ENCODE results near the gene ARL16.
"Not testable (repeated sequence)": the region's sequence is repeated elsewhere in the genome, so short reads cannot be mapped to it uniquely, and the experiment has no call there.

The ARL16 gene

DNA sequence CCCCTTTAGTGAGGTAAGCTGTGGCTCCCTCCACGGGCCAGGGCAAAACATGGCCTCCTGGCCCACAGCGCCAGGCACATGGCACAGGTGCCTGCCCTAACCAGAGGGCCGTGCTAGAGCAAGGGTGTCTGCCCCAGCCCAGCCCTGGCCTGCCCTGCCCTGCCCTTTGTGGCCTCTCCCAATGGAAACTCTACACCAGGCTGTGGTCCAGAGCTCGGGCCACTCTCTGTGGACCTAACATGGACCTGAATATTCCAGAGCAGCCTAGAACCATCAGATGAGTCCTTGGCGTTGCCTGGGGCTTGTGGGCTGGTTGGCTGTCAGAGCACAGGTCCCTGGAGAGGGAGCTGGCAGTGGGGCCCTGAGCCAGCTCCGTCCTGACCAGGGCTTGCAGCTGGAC is 11.6 kb upstream of the ARL16 start:
- no peak for DNase-seq (ENCODE audit: low spot score)

DNA sequence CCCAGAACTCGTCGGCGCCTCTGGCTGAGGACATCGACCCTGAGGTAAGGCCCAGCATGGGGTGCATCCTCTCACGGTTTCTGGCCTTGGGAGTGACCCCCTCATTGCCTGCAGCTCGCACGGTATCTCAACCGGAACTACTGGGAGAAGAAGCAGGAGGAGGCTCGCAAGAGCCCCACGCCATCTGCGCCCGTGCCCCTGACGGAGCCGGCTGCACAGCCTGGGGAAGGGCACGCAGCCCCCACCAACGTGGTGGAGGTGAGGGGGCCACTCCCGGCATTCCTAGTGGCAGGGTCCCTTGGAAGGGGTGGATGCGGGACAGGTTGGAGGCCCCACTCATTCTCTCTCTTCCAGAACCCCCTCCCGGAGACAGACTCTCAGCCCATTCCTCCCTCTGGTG is 11.2 kb upstream of the ARL16 start:
- DNase-seq (ENCODE audit: low spot score), result no peak

DNA sequence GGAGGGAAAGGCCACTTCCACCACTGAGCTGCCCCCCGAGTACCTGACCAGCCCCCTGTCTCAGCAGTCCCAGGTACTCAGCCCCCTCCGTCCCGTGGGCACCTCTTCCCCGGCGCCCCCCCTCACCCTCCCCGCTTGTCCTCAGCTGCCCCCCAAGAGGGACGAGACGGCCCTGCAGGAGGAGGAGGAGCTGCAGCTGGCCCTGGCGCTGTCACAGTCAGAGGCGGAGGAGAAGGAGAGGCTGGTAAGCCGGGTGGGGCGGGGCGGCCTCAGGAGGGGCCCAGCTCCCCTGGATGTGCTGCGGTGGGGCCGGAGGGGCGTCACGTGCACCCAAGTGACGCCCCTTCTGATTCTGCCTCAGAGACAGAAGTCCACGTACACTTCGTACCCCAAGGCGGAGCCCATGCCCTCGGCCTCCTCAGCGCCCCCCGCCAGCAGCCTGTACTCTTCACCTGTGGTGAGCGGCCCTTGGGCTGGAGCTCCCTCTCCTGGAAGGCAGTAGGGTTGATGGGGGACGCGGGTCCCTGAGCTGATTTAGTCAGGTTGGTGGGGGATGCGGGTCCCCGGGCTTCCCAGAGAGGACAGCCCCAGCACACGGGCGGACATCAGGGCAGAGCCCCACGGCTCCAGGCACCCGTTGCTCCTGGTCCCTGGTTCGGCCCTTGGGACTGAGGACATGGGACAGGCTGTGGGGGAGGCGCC is 10.1 kb upstream of the ARL16 start:
- no peak for DNase-seq (ENCODE audit: low spot score)

DNA sequence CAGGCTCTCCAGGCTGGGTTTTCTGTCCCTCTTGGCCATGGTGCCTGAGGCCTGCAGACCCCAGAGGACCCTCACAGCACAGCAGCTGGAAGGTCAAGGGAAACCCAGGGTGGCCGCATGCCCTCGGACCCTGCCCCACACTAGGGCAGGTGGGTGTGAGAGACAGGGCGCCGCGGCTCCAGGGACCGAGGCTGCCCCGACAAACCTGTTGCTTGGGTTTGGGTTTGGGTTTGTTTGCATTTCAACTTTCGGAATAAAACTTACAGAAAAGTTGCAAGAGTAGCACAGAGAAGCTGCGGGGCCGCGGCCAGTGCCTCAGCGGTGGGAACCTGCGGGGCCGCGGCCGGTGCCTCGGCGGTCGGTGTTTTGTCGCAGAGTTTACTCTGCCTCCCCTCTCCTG is 8.0 kb upstream of the ARL16 start:
- no peak for DNase-seq (ENCODE audit: low spot score)

DNA sequence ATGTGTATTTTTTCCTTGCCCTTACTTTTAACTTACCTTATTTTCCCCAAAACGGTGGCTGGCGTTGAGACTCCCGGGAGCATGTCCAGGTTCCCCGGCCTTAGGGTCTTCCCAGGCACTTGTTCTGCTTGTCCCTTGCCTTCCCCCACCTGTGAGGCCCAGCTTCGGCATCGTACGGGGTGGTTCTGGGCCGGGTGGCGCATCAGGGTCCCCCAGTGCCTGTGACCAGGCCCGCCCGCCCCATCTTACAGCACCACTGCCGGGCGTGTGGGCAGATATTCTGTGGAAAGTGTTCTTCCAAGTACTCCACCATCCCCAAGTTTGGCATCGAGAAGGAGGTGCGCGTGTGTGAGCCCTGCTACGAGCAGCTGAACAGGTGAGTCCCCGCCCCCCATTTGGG is 7.6 kb upstream of the ARL16 start:
- no peak for DNase-seq (ENCODE audit: low spot score)

DNA sequence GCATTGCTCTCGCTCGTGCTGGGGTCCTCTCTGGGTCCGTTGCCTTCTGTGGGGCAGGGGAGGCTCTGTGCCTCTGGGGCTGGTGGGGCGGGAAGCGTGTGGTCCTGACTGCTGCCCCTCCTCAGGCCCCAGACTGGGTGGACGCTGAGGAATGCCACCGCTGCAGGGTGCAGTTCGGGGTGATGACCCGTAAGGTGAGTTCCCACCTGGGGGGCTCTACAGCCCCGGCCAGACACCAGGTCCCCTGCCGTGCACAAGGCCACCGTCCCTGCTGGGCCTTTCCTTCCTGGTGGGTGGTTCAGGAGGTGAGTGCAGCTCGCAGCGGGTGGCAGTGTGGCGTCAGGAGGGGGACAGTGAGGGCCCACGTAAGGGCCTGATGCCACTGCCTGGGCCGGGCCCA is 7.0 kb upstream of the ARL16 start:
- no peak for DNase-seq (ENCODE audit: low spot score)

DNA sequence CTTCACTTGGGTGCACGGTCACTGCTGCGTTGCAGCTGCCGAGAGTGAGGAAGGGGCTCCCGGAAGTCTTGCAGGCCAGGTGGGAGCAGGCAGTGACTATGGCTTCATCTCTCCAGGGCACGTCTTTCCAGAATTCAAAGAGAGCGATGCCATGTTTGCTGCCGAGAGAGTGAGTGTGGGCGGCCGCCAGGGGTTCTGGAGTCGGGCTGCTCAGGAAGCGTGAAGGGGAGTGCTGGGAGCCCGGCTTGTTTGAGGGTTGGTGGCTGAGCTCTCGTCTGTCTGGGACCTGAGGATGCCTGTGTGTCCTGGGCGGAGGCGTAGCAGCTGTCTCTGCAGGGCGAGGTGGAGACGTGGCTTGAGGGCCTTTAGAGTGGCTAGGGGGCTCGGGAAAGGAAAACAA is 6.5 kb upstream of the ARL16 start:
- DNase-seq (ENCODE audit: low spot score), result no peak

DNA sequence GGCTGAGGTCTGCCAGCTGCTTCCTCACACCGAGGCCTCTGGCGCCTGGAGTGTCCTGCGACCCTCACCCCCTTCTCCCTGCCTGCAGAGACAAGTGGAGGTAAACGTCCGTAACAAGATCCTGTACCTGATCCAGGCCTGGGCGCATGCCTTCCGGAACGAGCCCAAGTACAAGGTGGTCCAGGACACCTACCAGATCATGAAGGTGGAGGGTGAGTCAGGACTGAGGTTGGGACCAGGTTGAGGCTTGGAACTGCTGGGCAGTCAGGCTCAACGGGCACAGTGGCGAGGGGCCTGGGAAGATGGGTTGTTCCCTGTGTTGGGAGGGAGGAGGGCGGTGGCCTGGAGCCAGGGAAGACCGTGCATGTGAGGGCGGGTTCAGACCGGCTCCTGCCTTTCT is 5.0 kb upstream of the ARL16 start:
- no peak for DNase-seq (ENCODE audit: low spot score)

DNA sequence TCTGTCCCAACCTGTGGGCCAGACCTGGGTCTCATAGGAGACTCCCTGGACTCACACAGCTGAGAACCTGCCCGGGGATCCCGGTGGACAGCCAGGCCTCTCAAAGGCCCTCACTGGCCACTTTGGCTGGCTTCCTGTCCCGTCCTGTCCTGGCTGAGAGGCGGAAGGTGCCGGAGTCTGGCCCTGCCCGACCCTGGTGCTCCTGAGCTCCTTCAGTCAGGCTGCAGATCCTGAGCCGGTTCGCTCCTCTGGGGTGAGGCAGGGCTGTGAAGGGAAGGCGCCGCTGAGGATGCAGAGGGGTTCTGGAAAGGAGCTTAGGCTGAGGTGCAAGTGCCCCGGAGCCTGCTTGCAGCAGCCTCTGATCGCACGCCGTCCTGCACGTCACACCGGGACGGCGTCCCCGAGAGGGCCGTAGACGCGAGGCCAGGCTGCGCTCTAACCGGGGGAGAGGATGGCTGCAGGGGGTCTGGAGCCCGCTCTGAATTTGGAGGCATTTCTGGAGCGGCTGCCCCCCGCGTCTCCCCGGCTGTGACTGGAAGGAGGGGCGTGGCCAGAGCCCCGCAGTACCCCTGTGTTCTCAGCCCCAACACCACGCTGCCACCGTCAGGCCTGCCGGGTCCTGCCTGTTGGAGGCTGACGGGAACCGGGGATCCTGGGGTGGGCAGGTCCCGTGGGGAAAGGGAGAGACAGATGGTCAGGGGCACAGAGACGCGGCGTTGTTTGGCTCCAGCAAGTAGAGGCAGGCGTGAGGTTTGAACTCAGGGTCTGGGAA is 4.4 kb upstream of the ARL16 start:
- DNase-seq (ENCODE audit: low spot score), result no peak

DNA sequence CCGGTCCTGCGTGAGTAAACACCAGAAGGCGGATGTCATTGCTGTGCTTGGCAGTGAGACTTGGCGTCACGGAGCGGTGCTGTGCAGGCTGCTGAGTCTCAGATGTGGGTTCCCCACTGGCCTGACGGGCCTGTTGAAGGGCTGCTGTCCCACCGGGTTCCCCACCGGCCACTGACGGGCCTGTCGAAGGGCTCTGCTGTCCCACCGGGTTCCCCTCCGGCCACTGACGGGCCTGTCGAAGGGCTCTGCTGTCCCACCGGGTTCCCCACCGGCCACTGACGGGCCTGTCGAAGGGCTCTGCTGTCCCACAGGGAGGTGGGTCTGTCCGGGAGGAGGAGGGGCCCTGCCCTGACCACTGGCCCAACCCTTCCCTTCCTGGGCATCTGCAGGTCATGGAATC is 3.0 kb upstream of the ARL16 start:
- no peak for DNase-seq (ENCODE audit: low spot score)

DNA sequence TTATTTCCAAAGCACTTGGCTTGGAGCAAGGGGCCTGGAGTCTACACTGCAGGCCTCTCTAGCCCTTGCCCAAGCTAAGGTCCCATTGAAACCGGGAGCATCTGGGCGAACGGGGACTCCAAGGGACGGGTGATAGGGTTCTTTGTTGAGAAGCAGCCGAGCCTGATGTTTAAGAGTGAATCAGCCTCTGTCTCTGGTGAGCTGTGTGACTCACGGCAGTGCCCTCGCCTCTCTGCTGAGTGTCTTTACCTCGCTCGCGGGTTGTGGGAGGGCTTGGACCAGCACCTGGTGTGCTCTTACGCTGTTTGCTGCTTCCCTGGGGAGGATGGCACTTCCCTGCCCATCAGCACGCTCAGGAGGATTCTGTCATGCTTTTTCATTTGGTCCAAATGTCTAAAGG is 1.5 kb upstream of the ARL16 start:
- DNase-seq (ENCODE audit: low spot score), result no peak

DNA sequence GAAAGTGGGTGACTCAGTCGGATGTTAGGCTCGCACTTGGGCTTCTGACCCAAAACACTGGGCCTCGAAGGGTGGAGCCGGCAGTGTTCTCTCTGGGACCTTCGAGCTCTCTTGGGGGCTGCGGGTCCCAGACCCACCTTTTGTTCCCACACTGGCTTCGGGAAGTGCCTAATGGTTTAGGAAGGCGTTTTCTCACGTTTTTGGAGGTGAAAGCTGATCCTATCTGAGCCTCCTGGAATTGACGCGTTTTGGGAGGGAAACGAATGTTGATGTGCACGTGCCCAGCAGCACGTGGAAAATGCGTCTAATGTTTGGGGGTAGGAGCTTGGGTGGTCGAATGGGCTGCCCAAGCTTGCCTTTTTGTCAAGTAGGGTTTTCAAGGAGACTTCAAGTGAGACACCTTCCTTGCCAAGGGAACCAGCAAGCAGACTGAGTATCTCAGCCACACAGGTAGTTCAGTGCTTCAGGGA is 880 bp upstream of the ARL16 start:
- DNase-seq (ENCODE audit: low spot score), result no peak

DNA sequence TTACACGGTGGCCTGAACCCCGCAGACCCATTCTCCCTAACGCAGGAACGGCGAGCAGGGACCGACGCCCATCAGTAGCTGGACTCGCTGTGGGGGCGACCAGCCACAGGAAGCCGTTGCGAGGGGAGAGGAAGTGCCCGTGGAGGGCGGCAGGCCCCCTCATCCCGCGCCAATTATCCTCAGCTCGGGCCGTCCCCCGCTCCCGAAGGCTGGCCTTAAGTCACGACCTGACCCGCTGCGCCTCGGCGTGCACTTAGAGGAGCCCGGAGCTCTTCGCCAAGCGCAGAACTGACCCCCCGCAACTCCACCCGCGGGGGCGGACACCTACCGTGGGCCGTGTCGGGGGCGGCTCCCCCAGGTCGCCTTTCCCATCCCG is 401 bp downstream of the ARL16 start:
- no peak for DNase-seq (ENCODE audit: low spot score)

DNA sequence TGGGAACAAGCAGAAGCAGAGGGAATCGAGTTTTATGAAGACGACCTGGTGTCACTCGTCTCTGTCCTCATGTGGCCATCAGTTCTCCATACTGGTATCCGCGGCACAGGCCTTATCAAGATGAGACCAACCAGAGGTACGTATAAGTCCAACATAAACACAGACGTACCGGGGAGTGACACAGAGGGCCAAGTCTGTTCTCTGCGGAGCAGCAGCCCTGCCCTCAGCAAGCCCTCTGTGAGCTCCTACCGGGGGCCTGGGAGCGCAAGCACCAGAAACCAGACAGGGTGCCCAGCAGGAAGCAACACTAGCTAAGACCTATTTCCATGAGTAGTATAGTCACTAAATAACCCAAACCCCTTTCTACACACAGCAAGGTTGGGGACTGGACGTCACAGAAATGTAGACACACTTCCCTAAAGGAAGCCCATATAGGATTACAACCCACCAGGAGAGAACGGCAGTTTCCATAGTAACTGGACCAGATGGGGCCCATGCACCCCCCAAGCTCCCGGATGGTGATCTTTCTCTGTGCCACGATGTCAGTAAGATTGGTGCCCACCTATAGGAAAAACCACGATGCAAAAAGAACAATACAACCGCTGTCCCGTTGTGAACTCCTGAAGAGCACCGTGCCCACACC is 911 bp downstream of the ARL16 start:
- no peak for DNase-seq (ENCODE audit: low spot score)

DNA sequence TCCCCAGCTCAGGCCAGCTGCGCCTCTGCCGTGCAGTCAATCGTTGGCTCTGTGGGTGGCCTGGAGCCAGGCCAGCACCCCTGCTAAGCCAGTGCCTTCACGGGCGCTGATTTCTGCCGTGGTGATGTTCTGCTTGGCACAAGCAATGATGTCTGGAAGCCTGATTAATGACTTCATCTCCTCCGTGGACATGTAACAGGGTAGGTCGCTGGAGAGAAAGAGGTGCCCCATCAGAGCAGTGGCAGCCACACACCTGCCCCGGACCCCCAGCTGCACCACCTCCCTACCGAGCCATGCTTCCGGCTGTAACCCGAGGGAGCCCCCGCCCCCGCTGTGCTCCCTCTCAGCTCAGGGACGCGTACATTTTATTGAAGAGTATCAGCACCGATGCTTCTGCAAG is 1.9 kb downstream of the ARL16 start:
- DNase-seq (ENCODE audit: low spot score), result no peak

DNA sequence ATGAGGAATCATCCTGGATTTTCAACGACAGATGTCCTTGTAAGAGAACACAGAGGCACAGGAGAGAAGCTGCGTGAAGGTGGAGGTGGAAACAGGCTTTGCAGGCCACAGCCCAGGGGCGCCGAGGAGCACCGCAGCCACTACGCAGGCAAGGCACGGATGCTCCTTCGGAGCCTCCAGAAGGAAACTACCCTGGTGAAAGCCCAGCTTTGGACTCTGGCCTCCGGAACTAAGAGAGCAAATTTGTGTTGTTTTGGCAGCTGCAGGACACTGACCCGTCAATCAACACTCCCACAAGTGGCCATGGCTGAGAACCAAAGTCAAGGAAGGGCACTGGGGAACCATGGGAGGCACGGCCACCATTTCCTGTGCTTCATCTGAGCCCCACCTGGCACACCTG is 3.4 kb downstream of the ARL16 start:
- no peak for DNase-seq (ENCODE audit: low spot score)

DNA sequence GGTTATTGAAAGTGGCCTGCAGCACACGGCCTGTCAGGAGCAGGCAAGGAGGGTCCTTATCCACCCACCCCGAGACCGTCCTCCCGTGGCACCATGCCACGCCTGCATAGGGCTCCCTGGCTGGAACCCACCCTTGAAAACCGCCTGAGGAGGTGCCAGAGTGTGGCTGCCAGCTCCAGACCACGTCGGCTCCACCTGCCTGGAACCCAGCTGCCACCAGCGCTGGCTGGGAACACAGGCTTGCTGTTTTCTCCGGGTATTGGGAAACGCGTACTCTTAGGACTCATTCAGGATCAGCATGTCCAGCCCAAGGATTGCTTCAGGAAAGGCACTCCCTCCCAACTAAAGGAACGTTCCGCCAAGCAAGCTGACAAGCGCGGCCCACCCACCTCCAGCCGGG is 6.7 kb downstream of the ARL16 start:
- no peak for DNase-seq (ENCODE audit: low spot score)

DNA sequence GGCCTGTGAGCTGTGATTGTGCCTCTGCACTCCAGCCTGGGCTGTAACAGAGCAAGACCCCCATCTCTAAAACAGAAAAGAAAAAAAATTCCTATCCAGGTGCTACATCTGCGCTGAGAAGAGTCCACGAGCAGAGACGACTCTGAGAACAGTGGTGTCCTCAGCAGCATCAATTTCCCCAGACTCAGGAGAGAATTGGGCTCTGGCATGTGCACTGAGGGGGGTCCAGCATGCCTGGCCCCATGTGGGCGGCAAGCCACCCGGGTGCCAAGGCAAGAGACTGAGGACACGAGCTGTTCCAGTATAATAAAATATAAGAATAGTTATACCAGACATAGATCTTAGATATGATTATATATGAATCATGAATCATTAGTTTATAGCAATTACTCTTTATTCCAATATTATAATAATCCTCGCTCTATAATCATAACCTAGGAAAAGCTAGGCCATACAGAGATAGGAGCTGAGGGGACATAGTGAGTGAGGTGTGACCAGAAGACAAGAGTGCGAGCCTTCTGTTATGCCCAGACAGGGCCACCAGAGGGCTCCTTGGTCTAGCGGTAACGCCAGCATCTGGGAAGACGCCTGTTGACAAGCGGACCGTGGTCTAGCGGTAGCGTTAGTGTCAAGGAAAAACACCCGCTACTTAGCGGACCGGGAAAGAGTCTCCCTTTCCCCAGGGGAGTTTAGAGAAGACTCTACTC is 7.9 kb downstream of the ARL16 start:
- not testable (repeated sequence) for DNase-seq (ENCODE audit: low spot score)

DNA sequence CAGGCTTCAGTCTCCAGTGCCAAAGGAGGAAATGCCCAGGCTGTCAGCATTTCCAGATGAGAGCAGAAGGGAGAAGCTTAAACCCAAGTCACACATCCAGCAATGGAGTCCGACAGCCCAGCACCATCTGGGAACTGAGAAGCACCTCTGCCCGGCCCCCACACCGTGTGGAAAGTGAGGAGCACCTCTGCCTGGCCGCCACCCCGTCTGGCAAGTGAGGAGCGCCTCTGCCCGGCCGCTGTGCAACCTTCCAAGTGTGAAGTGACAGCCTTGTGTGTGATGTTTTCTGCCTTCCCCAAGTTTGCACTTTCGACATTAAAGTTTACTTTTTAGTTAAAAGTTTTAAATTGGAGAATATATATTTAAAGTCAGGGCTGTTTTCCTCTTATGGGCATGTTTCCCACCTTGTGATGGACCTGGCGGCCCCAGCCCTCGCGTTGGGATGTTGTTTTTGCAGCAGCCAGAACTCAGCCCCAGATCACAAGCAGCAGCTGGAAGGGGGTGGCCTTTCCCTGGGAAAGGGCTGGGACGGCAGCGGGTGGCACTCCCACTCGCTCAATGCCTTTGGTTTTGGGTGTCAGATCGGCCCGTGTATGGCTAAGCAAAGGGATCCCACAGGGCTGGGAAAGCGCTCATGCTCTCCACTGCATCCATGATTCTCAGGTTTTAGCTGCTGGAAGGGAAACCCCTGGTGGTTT is 9.9 kb downstream of the ARL16 start:
- no peak for DNase-seq (ENCODE audit: low spot score)

DNA sequence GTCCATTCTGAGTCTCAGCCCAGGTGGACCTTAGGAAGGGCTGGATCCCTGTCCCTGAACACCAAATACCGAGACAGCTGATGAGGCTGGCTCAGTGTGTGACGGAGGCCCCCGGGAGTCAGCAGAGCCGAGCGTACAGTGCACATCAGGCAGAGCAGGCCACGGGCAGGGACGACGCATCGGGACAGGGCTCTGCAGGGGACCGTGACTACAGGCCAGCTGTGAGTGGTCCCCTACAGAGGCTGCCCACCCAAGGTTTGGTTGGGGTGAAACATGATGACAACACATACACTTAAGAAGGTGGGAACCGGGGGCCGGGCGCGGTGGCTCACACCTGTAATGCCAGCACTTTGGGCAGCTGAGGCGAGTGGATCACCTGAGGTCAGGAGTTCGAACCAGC is 10.6 kb downstream of the ARL16 start:
- no peak for DNase-seq (ENCODE audit: low spot score)

DNA sequence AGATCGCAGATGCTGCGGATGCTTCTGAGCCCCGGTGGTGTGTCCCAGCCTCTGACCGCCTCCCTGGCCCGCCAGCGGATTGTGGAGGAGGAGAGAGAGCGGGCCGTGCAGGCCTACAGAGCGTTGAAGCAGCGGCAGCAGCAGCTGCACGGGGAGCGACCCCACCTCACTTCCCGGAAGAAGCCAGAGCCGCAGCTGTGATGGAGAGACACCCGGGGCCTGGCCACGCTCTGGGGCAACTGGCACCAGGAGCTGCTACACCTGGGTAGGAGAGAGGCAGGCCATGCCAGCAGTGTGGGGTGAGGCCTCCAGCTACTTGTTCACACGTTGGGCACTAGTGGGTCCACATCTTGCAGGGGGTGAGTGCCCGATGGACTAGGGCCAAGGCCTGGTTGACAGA is 11.1 kb downstream of the ARL16 start:
- DNase-seq (ENCODE audit: low spot score), result no peak

DNA sequence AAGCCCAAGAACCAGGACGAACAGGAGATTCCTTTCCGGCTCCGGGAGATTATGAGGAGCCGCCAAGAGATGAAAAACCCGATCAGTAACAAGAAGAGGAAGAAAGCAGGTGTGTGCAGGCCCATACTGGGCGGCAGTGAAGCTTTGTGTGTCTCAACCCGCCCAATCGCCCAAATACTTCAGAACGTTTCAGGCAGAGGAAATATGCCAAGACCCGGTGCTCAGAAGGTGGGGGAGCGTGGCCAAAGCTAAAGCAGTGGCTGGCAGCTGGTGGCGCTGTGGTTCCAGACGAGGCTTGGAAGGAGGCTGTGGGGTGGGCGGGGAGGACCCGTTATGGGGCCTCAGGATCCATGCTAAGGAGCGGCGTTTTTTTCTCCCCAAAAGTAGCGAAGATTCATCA is 15.8 kb downstream of the ARL16 start:
- DNase-seq (ENCODE audit: low spot score), result no peak

All from germinal center (tissue), 1 donor.